ENCODE data around the gene EIF2A. TPM values are rescaled to one million over a fixed set of nuclear protein-coding genes. Genes with fewer than 3 reads are reported as not detected.

EIF2A gene
- total and polyA plus RNA-seq, 9 of the 15 experiments (the other 6 are each of a cell fraction or from before 2014, with no cell fraction given): 106 to 192 (median 168) TPM

DNA sequence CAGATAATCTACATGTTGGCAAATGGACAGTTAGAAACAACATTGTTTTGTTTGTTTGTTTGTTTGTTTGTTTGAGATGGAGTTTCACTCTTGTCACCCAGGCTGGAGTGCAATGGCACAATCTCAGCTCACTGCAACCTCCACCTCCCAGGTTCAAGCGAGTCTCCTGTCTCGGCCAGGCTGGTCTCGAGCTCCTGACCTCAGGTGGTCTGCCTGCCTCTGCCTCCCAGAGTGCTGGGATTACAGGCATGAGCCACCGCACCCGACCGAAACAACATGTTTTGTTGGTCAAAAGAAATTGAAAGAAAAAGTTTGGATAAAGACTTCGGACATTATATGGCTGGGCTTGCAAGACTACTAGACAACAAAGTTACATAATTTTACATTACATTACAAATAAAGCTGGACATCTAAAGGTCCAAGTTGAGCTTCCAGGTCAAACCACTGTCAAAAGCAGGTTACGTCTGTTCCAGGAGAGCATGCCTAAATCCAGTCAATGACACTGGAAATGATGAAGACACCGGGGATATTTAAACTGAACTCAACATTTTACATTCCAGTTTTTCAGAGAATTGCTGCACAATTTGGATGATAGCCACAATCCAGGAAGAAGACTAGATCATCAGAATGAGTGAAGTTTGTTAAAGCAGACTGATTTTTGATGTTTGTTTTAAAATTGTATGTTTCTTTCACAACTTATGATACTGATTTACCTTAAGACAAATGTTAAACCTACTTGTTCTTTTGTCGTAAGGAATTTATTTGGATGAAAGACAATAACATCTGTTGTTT is 18.9 kb upstream of the EIF2A start (continued):
- TF ChIP-seq HNRNPL (IDR thresholded peaks at IDR 0.05; ENCODE audit: low read depth, low read length) (no peak), FOXJ2 (tag; IDR thresholded peaks at IDR 0.05) (no peak)
- TF ChIP-seq, protein P1, sequence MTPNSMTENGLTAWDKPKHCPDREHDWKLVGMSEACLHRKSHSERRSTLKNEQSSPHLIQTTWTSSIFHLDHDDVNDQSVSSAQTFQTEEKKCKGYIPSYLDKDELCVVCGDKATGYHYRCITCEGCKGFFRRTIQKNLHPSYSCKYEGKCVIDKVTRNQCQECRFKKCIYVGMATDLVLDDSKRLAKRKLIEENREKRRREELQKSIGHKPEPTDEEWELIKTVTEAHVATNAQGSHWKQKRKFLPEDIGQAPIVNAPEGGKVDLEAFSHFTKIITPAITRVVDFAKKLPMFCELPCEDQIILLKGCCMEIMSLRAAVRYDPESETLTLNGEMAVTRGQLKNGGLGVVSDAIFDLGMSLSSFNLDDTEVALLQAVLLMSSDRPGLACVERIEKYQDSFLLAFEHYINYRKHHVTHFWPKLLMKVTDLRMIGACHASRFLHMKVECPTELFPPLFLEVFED (CRISPR knock-in tag; conservative IDR thresholded peaks at IDR 0.05): no peak

DNA sequence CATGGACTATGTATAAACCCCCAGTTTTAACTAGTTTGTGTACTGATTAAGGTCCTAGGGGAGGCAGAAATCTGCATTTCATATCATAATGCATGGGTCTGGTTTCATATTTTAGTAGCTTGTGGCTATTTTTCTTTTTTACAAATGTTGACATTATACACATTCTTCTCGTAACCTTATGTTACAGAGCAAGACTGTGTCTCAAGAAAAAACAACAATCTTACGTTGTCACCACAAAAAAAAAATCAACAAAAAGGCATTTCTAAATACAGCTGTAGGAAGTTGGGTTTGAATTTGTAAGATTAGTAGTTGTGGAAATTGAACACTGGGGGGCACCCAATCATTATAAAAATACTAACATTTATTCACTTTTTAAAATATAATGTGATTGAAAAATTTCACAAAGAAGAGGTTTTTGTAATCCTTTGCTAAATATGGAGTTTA is 18.2 kb upstream of the EIF2A start:
- Histone ChIP-seq H3K9ac (ENCODE audit: insufficient read depth in 1 of 2, low read depth in 2 of 2, low read length in 2 of 2) (no peak overlapping the region), H3K4me1 (replicated peaks in 1 of 2; ENCODE audit: control insufficient read depth in 2 of 2, insufficient read depth in 2 of 2, low read length in 2 of 2) (no peaks in the 10 kb centered on the region), H3K4me3 (no peak overlapping the region), H2AFZ (ENCODE audit: low read depth, low read length) (no peak overlapping the region), H3K79me2 (ENCODE audit: control insufficient read depth, insufficient read depth, low read length) (no peaks in the 10 kb centered on the region), H3K36me3 (ENCODE audit: control insufficient read depth, insufficient read depth, low read length) (no peaks in the 10 kb centered on the region), H3K27ac (ENCODE audit: extremely low read depth, low read depth, low read length) (no peak overlapping the region), H3K27me3 (ENCODE audit: control insufficient read depth in 2 of 2, insufficient read depth in 2 of 2, low read length in 2 of 2) (no peaks in the 10 kb centered on the region), H4K20me1 (replicated peaks; ENCODE audit: control insufficient read depth, insufficient read depth, low read length) (no peaks in the 10 kb centered on the region), H3K9me1 (ENCODE audit: control insufficient read depth, insufficient read depth, low read length) (no peaks in the 10 kb centered on the region), H3K9me3 (replicated peaks; ENCODE audit: control insufficient read depth, insufficient read depth, low read depth, low read length) (no peaks in the 10 kb centered on the region), H3K4me2 (ENCODE audit: insufficient read depth, low read length) (no peak overlapping the region)
- intact Hi-C loops (cut with micrococcal nuclease): loop anchor here (1.0 to 5.0 kb wide), 4 partner anchors 194 to 619 kb away; no protein-coding TSS in a partner anchor
- 0% methylated on average over 2 of the region's 2 CpGs for WGBS (ENCODE audit: insufficient coverage, low coverage, missing lambda C conversion rate)
- in situ Hi-C loops (cut with MboI): loop anchor here (25.0 kb wide), 1 partner anchor 334 kb away; no protein-coding TSS in a partner anchor
- FAIRE-seq: peak; percentile 74
- no TSS peak for BruUV-seq (replicated peaks)
- ChIA-PET CTCF (ENCODE audit: low intra/inter-chr PET ratio) (interaction anchor here (0.7 to 1.2 kb wide), 4 partner anchors 77 to 618 kb away, joined by 3 to 6 read pairs (median 3); no protein-coding TSS in a partner anchor), POLR2A (interaction anchor here (0.9 to 2.3 kb wide), 2 partner anchors 9 to 10 kb away, joined by 4 to 10 read pairs; no protein-coding TSS in a partner anchor)
- peak in 2 of 4 experiments; percentile 22 to 28 for DNase-seq (ENCODE audit: extremely low read depth in 1 of 4, low spot score in 3 of 4)
- peak; percentile 69 for ATAC-seq
- TF ChIP-seq, protein P2, sequence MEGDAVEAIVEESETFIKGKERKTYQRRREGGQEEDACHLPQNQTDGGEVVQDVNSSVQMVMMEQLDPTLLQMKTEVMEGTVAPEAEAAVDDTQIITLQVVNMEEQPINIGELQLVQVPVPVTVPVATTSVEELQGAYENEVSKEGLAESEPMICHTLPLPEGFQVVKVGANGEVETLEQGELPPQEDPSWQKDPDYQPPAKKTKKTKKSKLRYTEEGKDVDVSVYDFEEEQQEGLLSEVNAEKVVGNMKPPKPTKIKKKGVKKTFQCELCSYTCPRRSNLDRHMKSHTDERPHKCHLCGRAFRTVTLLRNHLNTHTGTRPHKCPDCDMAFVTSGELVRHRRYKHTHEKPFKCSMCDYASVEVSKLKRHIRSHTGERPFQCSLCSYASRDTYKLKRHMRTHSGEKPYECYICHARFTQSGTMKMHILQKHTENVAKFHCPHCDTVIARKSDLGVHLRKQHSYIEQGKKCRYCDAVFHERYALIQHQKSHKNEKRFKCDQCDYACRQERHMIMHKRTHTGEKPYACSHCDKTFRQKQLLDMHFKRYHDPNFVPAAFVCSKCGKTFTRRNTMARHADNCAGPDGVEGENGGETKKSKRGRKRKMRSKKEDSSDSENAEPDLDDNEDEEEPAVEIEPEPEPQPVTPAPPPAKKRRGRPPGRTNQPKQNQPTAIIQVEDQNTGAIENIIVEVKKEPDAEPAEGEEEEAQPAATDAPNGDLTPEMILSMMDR (IDR thresholded peaks at IDR 0.05 in 2 of 3, conservative IDR thresholded peaks at IDR 0.05 in 1 of 3; ENCODE audit: insufficient read depth in 2 of 3, low read depth in 1 of 3, low read length in 3 of 3): peak in 2 of 3 experiments; percentile 19 to 57; a peak in 3 of 6 replicates
- peak; percentile 39 to 62; a peak in 3 of 4 replicates for TF ChIP-seq RAD21 (CRISPR knock-in tag; conservative IDR thresholded peaks at IDR 0.05 in 1 of 2, IDR thresholded peaks at IDR 0.05 in 1 of 2)
